Astrocyte of the hippocampus (primary cell): ENCODE measurements around the gene SPOCK1.

Experiments
- DNase-seq: peaks from one replicate; pipeline ENCODE4 v3.0.0; 2011; ENCODE audit warnings: low read depth, low spot score

SPOCK1 gene

DNA sequence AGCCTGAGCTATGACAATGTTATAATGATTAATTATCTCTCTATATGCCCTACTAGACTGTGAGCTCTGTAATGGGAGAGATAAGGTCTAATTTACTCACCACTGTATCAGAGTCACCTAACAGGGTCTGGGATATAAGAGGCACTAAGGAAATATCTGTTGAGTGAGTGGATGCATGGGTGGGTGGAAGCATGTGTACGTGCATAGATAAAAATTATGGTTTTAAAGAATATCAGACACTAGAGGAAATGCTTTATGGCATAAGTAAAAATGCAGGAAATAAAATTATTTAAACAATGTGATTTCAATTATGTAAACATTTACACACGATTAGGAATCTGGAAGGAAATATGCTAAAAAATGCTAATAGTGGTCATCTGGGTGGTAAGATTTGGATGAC is 137.8 kb downstream of the SPOCK1 start:
- no peak for DNase-seq

DNA sequence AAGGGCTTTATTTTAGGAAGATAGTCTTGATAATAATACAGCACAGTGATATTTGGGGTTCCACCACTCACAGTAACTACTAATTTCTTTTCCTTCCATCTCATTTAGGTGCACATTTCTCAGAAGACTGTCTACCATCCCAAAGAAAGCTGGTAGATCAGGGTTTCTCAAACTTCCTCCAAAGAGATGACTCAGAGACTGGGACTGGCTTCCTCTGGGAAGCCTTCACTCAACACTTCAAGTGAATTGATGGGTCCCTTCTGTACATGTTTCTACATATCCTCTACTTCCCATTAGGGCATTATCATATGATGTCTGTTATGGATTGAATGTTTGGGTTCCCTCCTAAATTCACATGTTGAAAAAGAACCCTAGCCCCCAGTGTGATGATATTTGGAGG is 138.5 kb downstream of the SPOCK1 start:
- no peak for DNase-seq

GRCh38 chr5:137359941-137360340 is 139.2 kb downstream of the SPOCK1 start:
- no peak for DNase-seq

DNA sequence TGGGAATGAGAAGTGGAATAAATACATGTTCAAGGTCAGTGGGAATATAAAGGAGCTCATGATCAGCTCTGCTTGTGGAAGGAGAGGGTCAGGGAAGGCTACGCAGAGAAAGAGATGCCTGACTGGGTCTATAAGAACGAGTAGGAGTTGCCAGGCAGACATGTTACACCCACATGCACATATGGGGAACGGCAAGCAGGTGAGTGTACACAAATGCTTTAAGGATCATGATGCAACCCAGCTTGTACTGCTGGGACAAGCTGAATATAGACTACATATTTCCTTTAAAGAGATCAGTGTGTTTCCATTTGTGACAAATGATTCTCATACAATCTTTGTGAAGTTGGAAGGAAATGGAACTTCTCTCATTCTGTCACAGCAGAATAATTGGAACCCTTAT is 141.7 kb downstream of the SPOCK1 start:
- DNase-seq, result no peak

GRCh38 chr5:137356127-137356526 is 143.0 kb downstream of the SPOCK1 start:
- DNase-seq, result no peak

DNA sequence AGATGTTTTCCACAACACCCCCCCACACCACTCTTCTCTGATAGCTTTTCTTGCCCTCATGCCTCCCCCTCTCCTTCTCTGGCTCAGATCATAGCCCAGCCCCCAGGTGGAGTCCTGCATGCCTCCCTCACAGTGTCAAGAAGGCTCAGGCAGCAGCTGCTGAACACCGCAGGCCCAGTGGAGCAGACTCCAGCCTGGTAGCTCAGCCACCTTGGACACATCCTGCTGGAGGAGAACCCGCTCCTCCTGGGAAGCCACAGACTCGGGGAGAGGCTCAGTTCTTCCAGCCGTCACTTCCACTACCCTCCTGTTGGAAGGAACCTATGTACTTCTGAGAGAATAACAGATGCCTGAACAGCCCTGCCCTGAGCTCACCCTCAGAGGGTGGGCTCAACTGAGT is 143.4 kb downstream of the SPOCK1 start:
- no peak for DNase-seq

GRCh38 chr5:137352095-137352494 is 147.0 kb downstream of the SPOCK1 start:
- no peak for DNase-seq

- DNase-seq, result no peak
These were observed 148.3 kb downstream of the SPOCK1 start for GRCh38 chr5:137350791-137351190.

GRCh38 chr5:137348759-137349158 is 150.4 kb downstream of the SPOCK1 start:
- no peak for DNase-seq

- no peak for DNase-seq
These were observed 151.3 kb downstream of the SPOCK1 start for GRCh38 chr5:137347865-137348264.

DNA sequence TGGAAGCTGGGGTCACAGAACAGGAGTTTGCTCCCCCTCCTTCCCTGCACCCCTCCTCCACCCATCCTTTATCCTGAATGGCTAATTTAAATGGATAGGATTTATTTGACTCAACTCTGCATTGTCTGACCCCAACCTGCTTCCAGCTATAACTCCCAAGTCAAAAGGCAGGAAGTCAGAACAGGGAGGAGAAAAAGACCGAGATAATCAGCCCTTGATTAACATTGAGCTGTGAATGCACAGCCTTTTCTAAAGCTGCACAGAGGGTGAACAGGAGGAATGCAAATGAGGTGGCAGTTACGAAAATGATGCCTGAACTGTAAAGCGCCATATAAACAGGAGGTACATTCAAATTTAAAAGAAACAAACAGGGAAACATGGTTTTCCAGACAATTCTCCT is 152.8 kb downstream of the SPOCK1 start:
- DNase-seq, result no peak

DNA sequence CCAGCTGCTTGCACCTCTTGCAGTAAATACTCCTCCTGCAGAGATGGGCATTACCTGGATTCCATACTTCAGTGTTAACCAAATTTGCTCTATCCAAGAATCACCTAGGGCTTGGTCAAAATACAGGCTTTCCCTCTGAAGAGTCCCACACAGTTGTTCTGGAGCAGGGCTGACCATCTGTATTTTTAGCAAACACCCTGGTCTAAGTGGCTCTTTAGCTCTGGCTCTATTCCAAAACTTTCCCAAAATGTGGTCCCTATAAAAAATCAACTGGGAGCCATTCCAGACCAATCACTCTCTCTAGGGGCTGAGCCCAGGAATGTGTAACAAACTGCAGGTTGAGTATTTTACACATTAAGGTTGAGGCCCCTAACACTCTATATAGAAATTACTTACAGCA is 153.7 kb downstream of the SPOCK1 start:
- DNase-seq, result no peak

DNA sequence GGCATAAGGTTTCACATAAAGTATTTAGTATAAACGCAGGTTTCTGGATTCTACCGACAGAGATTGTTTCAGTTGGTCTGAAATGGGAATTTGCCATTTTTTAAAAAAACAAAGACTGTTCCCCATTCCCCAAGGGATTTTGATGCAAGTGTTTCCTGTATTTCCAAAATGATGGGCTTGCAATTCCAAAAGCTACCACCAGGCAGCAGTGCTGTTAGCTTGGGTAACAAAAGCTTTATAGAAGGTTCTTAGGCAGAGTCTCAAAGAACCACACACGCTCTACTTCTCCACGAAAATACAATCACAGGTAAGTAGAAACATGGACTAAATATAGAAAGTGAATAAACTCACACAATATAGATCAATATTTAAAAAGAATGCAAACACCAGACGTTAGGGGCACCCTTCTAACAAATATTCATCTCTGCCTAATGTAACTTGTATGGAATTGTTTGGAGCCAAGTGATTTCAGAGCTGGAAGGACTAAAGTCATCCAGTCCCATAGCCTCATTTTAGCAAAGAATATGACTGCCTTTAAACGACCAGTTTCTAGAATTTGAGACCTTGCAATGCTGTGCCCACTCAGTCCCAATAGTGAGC is 154.3 kb downstream of the SPOCK1 start:
- peak; percentile 73 for DNase-seq

GRCh38 chr5:137344021-137344420 is 155.1 kb downstream of the SPOCK1 start:
- no peak for DNase-seq

- DNase-seq, result peak; percentile 59
These were observed 156.4 kb downstream of the SPOCK1 start for GRCh38 chr5:137342764-137343163.

- DNase-seq, result no peak
These were observed 157.3 kb downstream of the SPOCK1 start for GRCh38 chr5:137341831-137342230.

GRCh38 chr5:137340881-137341280 is 158.2 kb downstream of the SPOCK1 start:
- DNase-seq, result no peak

GRCh38 chr5:137336565-137337120 is 162.5 kb downstream of the SPOCK1 start:
- peak; percentile 19 for DNase-seq

DNA sequence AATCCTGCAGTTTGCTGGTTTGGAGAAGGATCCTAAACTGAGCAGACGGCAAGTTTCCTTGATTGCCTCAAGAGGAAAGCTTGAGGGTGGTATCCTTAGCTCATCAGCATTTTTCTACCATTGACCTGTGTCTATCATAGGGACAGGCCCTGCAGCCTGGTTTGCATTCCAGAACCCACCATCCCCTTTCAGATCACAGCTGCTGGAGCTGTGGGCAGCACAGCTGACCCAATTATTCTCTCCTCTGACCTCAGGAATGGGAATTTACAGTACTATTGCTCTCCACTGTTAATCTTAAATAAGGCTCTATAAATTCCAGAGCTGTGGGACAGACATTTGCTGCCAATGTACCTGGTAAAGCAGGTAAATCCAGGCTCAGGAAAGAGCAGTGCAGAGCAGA is 163.0 kb downstream of the SPOCK1 start:
- DNase-seq, result peak; percentile 23

GRCh38 chr5:137335493-137335892 is 163.6 kb downstream of the SPOCK1 start:
- no peak for DNase-seq

GRCh38 chr5:137333928-137334327 is 165.2 kb downstream of the SPOCK1 start:
- no peak for DNase-seq

- no peak for DNase-seq
These were observed 165.7 kb downstream of the SPOCK1 start for GRCh38 chr5:137333475-137333874.

DNA sequence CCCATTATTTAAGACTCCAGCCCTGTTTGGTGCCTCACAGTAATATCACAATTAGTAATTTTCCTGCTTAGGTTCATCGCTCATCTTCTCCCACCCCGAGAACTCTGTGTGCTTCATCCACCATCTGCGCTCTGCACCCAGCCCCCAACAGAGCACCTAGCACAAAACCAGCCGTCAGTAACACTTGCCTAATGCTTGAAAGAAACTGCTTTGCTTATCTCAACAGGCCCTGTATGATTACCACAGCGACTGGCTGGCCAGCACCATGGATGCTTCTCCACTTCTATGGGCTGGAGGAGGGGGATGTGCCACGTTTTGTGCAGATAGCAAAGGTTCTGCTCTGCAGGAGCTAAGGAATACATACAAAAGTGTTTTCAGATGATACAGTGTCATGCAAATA is 166.8 kb downstream of the SPOCK1 start:
- no peak for DNase-seq
